K562 (cell line): ENCODE results near the gene SFRP5. TPM values are rescaled to one million over a fixed set of nuclear protein-coding genes. Genes with fewer than 3 reads are reported as not detected.

ENCODE experiments used
- EP400 ChIP-seq: fragments of 450-650 bp; IDR thresholded peaks from 2 replicates; pipeline ENCODE4 v1.6.1; 2017; ENCODE audit warnings: antibody characterized with exemption, mild to moderate bottlenecking, moderate library complexity
- ESRRA ChIP-seq: fragments of 450-650 bp; IDR thresholded peaks from 2 replicates; pipeline ENCODE4 v1.6.1; 2014; ENCODE audit warnings: low read depth, mild to moderate bottlenecking, moderate library complexity, borderline replicate concordance
- FOSL1 ChIP-seq: fragments of 200-800 bp; sonication (Bioruptor generic); conservative IDR thresholded peaks from 2 replicates; pipeline ENCODE4 v1.6.1; 2016; ENCODE audit warnings: missing genetic modification characterization, missing compliant biosample characterization
- HDAC1 ChIP-seq, 2 experiments: fragments of 450-650 bp; IDR thresholded peaks; 2 replicates each; pipeline ENCODE4 v1.6.1; 2016 to 2017; ENCODE audit warnings: inconsistent platforms in 1 of 2, mild to moderate bottlenecking in 1 of 2, moderate library complexity in 1 of 2
- L3MBTL2 ChIP-seq: fragments of 450-650 bp; IDR thresholded peaks from 2 replicates; pipeline ENCODE4 v1.6.1; 2016; ENCODE audit warnings: mild to moderate bottlenecking, moderate library complexity
- MEIS2 ChIP-seq: fragments of 450-650 bp; IDR thresholded peaks from 2 replicates; pipeline ENCODE4 v1.6.1; 2014; ENCODE audit warnings: mild to moderate bottlenecking; ENCODE audit not compliant: partially characterized antibody
- MTA3 ChIP-seq: fragments of 450-650 bp; formaldehyde crosslinking; IDR thresholded peaks from 2 replicates; pipeline ENCODE4 v1.6.1; 2017; ENCODE audit warnings: mild to moderate bottlenecking, borderline replicate concordance
- SOX6 ChIP-seq: fragments of 450-650 bp; IDR thresholded peaks from 2 replicates; pipeline ENCODE4 v1.6.1; 2014; ENCODE audit warnings: mild to moderate bottlenecking
- SPI1 ChIP-seq: IDR thresholded peaks from 2 replicates; pipeline ENCODE4 v1.6.1; 2011; ENCODE audit warnings: low read depth, low read length, control low read depth, borderline replicate concordance
- THRAP3 ChIP-seq: fragments of 450-650 bp; IDR thresholded peaks from 2 replicates; pipeline ENCODE4 v1.6.1; 2016; ENCODE audit warnings: mild to moderate bottlenecking, inconsistent platforms, borderline replicate concordance
- ZNF766 ChIP-seq: fragments of 200-800 bp; sonication (Bioruptor generic); conservative IDR thresholded peaks from 2 replicates; pipeline ENCODE4 v1.6.1; 2016; ENCODE audit warnings: missing genetic modification characterization, missing compliant biosample characterization
- polyA plus RNA-seq, 8 experiments: library from polyadenylated mRNA; depleted of rRNA in 4 of 8; stranded (reverse) in 5 of 8; unstranded in 3 of 8; fragments of >200 nt; fragmentation: Nextera tagmentation in 2 of 8; fragmentation: Illumina TruSeq in 1 of 8; extraction: Ambion mirVana in 2 of 8; extraction: Trizol in 1 of 8; gene quantifications; 2 replicates each; pipeline versions ENCODE4 v1.2.1 to v1.2.3, GENCODE V29; 2011 to 2014; ENCODE audit warnings: inconsistent platforms in 1 of 8, missing spikeins in 1 of 8
- total RNA-seq, 7 experiments: library from RNA; depleted of rRNA in 6 of 7; stranded (reverse); fragments of >200 nt in 6 of 7; fragmentation: Illumina TruSeq in 2 of 7; extraction: Trizol in 2 of 7; gene quantifications; 2 replicates each; pipeline versions ENCODE4 v1.2.1 to v1.2.3, GENCODE V29; 2011 to 2021; ENCODE audit warnings: low replicate concordance in 1 of 7
- TF ChIP-seq, protein P1 (sequence below), 2 experiments: fragments of 450-650 bp; IDR thresholded peaks; 2 replicates each; pipeline ENCODE4 v1.6.1; 2016; ENCODE audit warnings: mild to moderate bottlenecking in 2 of 2, borderline replicate concordance in 1 of 2, low read depth in 1 of 2, moderate library complexity in 1 of 2
- TF ChIP-seq, protein P2 (sequence below): sonication (generic); formaldehyde crosslinking; IDR thresholded peaks from 2 replicates; pipeline ENCODE4 v1.8.1; 2023; ENCODE audit warnings: missing genetic modification reagents, mild to moderate bottlenecking, borderline replicate concordance
- TF ChIP-seq, protein P3 (sequence below): fragments of 450-650 bp; formaldehyde crosslinking; conservative IDR thresholded peaks from 2 replicates; pipeline ENCODE4 v1.4.0; 2022; ENCODE audit warnings: mild to moderate bottlenecking, missing genetic modification characterization

SFRP5 gene
- total and polyA plus RNA-seq, 9 of the 15 experiments (the other 6 are each of a cell fraction or from before 2014, with no cell fraction given): 0.07 to 0.29 (median 0.13) TPM; not detected in 3

DNA sequence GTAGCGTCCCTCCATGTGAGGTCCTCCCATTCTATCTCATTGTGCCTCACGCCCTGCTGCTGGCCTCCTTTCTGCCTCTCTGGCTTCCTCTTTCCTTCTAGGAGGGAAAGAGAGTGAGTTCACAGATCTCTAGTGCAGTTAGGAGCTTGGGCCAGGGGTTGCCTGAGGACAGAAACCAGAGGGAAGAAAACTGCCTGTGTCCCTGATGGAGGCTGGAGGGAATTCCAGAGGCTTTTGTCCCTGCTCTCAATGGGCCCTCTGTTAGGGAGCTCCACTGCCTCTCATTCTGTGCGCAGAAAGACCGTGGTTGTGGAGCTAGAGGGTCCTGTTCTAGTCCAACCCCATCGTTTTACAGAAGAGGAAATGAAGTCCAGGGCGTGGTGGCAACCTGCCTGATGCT lies 53.6 kb downstream of the SFRP5 start (continued):
- TF ChIP-seq, protein P1, sequence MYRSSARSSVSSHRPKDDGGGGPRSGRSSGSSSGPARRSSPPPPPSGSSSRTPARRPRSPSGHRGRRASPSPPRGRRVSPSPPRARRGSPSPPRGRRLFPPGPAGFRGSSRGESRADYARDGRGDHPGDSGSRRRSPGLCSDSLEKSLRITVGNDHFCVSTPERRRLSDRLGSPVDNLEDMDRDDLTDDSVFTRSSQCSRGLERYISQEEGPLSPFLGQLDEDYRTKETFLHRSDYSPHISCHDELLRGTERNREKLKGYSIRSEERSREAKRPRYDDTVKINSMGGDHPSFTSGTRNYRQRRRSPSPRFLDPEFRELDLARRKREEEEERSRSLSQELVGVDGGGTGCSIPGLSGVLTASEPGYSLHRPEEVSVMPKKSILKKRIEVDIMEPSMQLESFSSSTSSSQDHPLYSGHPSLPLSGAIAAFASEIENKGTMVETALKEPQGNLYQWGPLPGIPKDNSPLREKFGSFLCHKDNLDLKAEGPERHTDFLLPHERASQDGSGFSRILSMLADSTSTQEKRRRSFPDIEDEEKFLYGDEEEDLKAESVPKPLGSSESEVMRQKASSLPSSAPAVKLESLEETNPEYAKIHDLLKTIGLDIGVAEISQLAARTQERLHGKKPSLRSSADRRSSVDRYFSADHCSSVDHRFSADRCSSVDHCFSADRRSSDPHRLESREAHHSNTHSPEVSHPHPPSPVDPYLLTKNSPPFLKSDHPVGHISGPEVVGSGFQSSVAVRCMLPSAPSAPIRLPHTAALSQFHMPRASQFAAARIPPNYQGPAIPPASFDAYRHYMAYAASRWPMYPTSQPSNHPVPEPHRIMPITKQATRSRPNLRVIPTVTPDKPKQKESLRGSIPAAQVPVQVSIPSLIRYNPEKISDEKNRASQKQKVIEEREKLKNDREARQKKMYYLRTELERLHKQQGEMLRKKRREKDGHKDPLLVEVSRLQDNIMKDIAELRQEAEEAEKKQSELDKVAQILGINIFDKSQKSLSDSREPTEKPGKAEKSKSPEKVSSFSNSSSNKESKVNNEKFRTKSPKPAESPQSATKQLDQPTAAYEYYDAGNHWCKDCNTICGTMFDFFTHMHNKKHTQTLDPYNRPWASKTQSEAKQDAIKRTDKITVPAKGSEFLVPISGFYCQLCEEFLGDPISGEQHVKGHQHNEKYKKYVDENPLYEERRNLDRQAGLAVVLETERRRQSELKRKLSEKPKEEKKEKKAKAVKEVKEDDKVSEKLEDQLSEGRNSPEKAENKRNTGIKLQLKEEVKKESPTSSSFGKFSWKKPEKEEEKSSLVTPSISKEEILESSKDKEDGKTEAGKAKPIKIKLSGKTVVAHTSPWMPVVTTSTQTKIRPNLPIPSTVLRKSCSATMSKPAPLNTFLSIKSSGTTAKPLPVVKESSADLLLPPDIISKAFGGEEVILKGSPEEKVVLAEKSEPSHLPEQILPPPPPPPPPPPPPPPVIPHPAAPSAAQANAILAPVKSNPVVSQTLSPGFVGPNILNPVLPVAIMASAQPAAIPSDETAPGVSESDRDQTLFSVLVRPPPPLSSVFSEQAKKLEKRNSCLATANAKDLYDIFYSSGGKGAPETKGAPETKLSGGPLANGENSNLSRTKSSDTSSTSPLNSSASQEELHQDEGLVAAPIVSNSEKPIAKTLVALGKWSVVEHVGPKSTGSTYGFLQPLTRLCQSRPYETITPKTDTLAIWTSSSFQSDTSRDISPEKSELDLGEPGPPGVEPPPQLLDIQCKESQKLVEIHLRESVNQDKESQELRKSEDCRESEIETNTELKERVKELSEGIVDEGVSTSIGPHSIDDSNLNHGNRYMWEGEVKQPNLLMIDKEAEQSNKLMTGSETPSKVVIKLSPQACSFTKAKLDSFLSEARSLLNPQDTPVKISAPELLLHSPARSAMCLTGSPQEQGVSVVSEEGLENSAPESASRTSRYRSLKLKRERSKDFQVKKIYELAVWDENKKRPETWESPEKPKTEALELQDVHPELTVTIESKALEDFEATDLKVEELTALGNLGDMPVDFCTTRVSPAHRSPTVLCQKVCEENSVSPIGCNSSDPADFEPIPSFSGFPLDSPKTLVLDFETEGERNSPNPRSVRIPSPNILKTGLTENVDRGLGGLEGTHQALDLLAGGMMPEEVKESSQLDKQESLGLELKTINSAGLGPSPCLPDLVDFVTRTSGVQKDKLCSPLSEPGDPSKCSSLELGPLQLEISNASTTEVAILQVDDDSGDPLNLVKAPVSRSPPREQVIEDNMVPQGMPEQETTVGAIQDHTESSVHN (IDR thresholded peaks at IDR 0.05; ENCODE audit: borderline replicate concordance in 1 of 2, low read depth in 1 of 2): no peak
- TF ChIP-seq THRAP3 (no peak), ZNF766 (0 out of 2 replicates have a peak, but pooled peaks have one; percentile 35), EP400 (no peak), ESRRA (no peak), L3MBTL2 (peak; percentile 50; the same call in 1 of the 2 replicates), FOSL1 (tag) (no peak), MTA3 (0 out of 2 replicates have a peak, but pooled peaks have one; percentile 16), SOX6 (0 out of 2 replicates have a peak, but pooled peaks have one; percentile 41), HDAC1 (IDR thresholded peaks at IDR 0.05) (0 out of 4 replicates have a peak, but pooled peaks of 1 of the 2 experiments have one; percentile 22), MEIS2 (no peak), SPI1 (peak; percentile 92)
- TF ChIP-seq, protein P2, sequence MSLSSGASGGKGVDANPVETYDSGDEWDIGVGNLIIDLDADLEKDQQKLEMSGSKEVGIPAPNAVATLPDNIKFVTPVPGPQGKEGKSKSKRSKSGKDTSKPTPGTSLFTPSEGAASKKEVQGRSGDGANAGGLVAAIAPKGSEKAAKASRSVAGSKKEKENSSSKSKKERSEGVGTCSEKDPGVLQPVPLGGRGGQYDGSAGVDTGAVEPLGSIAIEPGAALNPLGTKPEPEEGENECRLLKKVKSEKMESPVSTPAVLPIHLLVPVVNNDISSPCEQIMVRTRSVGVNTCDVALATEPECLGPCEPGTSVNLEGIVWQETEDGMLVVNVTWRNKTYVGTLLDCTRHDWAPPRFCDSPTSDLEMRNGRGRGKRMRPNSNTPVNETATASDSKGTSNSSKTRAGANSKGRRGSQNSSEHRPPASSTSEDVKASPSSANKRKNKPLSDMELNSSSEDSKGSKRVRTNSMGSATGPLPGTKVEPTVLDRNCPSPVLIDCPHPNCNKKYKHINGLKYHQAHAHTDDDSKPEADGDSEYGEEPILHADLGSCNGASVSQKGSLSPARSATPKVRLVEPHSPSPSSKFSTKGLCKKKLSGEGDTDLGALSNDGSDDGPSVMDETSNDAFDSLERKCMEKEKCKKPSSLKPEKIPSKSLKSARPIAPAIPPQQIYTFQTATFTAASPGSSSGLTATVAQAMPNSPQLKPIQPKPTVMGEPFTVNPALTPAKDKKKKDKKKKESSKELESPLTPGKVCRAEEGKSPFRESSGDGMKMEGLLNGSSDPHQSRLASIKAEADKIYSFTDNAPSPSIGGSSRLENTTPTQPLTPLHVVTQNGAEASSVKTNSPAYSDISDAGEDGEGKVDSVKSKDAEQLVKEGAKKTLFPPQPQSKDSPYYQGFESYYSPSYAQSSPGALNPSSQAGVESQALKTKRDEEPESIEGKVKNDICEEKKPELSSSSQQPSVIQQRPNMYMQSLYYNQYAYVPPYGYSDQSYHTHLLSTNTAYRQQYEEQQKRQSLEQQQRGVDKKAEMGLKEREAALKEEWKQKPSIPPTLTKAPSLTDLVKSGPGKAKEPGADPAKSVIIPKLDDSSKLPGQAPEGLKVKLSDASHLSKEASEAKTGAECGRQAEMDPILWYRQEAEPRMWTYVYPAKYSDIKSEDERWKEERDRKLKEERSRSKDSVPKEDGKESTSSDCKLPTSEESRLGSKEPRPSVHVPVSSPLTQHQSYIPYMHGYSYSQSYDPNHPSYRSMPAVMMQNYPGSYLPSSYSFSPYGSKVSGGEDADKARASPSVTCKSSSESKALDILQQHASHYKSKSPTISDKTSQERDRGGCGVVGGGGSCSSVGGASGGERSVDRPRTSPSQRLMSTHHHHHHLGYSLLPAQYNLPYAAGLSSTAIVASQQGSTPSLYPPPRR (CRISPR knock-in tag): no peak
- TF ChIP-seq, protein P3, sequence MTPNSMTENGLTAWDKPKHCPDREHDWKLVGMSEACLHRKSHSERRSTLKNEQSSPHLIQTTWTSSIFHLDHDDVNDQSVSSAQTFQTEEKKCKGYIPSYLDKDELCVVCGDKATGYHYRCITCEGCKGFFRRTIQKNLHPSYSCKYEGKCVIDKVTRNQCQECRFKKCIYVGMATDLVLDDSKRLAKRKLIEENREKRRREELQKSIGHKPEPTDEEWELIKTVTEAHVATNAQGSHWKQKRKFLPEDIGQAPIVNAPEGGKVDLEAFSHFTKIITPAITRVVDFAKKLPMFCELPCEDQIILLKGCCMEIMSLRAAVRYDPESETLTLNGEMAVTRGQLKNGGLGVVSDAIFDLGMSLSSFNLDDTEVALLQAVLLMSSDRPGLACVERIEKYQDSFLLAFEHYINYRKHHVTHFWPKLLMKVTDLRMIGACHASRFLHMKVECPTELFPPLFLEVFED (CRISPR knock-in tag): no peak
